MM.1S (cell line): ENCODE data around the gene PRKCA.

Source experiments
- CTCF ChIP-seq: fragments of 300-600 bp; sonication (generic); IDR thresholded peaks from 2 replicates; pipeline ENCODE4 v1.5.1; 2016; ENCODE audit warnings: antibody characterized with exemption, low read length, mixed read lengths
- EZH2 ChIP-seq: fragments of 300-600 bp; sonication (generic); optimal IDR thresholded peaks from 2 replicates; pipeline ENCODE3; 2017; ENCODE audit warnings: low read depth, mild to moderate bottlenecking, antibody characterized with exemption, low read length, mixed read lengths

- no peak for TF ChIP-seq CTCF
- TF ChIP-seq EZH2: no peak
These were observed 246.9 kb downstream of the PRKCA start for GRCh38 chr17:66549311-66549704.
